Testis (tissue), 3 donors: Measurements from ENCODE around the gene SOCS7. TPM values are rescaled to one million over a fixed set of nuclear protein-coding genes. Genes with fewer than 3 reads are reported as not detected.

ENCODE experiments used
- DNase-seq: peaks from one replicate; pipeline ENCODE4 v3.0.0-alpha.2; 2019
- H3K27ac ChIP-seq, 2 donors: fragments of 200-600 bp; sonication (generic); one replicate each; pipeline ENCODE4 v1.5.1; 2019
- H3K27me3 ChIP-seq: fragments of 200-600 bp; sonication (generic); one replicate; pipeline ENCODE4 v1.5.1; 2019
- H3K36me3 ChIP-seq: fragments of 200-600 bp; sonication (generic); one replicate; pipeline ENCODE4 v1.5.1; 2017; ENCODE audit warnings: low read depth; ENCODE audit errors: missing control alignments
- H3K4me1 ChIP-seq: fragments of 200-600 bp; sonication (generic); one replicate; pipeline ENCODE4 v1.5.1; 2019
- H3K4me3 ChIP-seq, 2 donors: fragments of 200-600 bp; sonication (generic); one replicate each; pipeline ENCODE4 v1.5.1; 2017 to 2019
- H3K9me3 ChIP-seq: fragments of 200-600 bp; sonication (generic); one replicate; pipeline ENCODE4 v1.5.1; 2017
- CTCF ChIP-seq, 3 experiments: fragments of 450-650 bp in 2 of 3; fragments of 200-600 bp in 1 of 3; sonication (generic) in 1 of 3; IDR thresholded peaks; one replicate each; pipeline ENCODE4 v1.5.1; 2016 to 2019; ENCODE audit warnings: antibody characterized with exemption in 3 of 3, mild to moderate bottlenecking in 2 of 3, moderate library complexity in 1 of 3
- POLR2A ChIP-seq: fragments of 450-650 bp; IDR thresholded peaks from one replicate; pipeline ENCODE4 v1.6.1; 2017; ENCODE audit warnings: antibody characterized with exemption, mild to moderate bottlenecking, moderate library complexity
- WGBS, 2 donors: methylation state at CpG; one replicate each; pipeline ENCODE4 v1.1.5; 2018; 5-methylcytosine and 5-hydroxymethylcytosine counted together
- intact Hi-C: fragments of 100-400 bp; cut with DNase I; formaldehyde crosslinking; loops from one replicate; pipeline ENCODE4 v1.15.1; 2023; ENCODE audit warnings: low total_unique reads
- polyA plus RNA-seq: library from polyadenylated mRNA; stranded (reverse); fragments of 350-450 nt; fragmentation: Illumina TruSeq; extraction: RNeasy Lipid Tissue Mini Kit (QIAGEN cat#74804); gene quantifications from one replicate; pipeline ENCODE4 v1.2.3, GENCODE V29; 2014; ENCODE audit warnings: low read depth, low replicate concordance; ENCODE audit not compliant: insufficient read depth
- total RNA-seq, 2 donors: library from RNA; depleted of rRNA; stranded (reverse); fragments of >200 nt; gene quantifications; one replicate each; pipeline ENCODE4 v1.2.3, GENCODE V29; 2016

Gene SOCS7
- total and polyA plus RNA-seq, 3 donors from 2014 or later = 74.9 to 132 (median 132) TPM

- no peaks in the 10 kb centered on the region for H3K27me3 ChIP-seq
- H3K9me3 ChIP-seq = no peaks in the 10 kb centered on the region
- peak; percentile 82 for DNase-seq
- 41 to 84% methylated on average over 1 of the region's 1 CpG for WGBS, 2 donors
- peaks cover 15% of the 10 kb centered on the region for H3K4me1 ChIP-seq
- no peak for TF ChIP-seq CTCF (IDR thresholded peaks at IDR 0.05)
- no peak for TF ChIP-seq POLR2A
- no peaks in the 10 kb centered on the region for H3K36me3 ChIP-seq
- H3K27ac ChIP-seq = no peak overlapping the region
- H3K4me3 ChIP-seq = no peak overlapping the region
- intact Hi-C loops = no loop called here
These were observed 65.2 kb downstream of the SOCS7 start for GRCh38 chr17:38416840-38417209.

- H3K4me1 ChIP-seq = peaks cover 20% of the 10 kb centered on the region
- no peaks in the 10 kb centered on the region for H3K9me3 ChIP-seq
- TF ChIP-seq CTCF (IDR thresholded peaks at IDR 0.05) (no peak), POLR2A (no peak)
- no peaks in the 10 kb centered on the region for H3K27me3 ChIP-seq
- WGBS, 2 donors = 52 to 65% methylated on average over 8 to 11 of the region's 11 CpGs
- no peaks in the 10 kb centered on the region for H3K36me3 ChIP-seq
- DNase-seq = peak; percentile 94
- H3K4me3 ChIP-seq = no peak overlapping the region
- H3K27ac ChIP-seq = no peak overlapping the region
- intact Hi-C loops = no loop called here
These were observed 65.7 kb downstream of the SOCS7 start for GRCh38 chr17:38417210-38417951.

DNA sequence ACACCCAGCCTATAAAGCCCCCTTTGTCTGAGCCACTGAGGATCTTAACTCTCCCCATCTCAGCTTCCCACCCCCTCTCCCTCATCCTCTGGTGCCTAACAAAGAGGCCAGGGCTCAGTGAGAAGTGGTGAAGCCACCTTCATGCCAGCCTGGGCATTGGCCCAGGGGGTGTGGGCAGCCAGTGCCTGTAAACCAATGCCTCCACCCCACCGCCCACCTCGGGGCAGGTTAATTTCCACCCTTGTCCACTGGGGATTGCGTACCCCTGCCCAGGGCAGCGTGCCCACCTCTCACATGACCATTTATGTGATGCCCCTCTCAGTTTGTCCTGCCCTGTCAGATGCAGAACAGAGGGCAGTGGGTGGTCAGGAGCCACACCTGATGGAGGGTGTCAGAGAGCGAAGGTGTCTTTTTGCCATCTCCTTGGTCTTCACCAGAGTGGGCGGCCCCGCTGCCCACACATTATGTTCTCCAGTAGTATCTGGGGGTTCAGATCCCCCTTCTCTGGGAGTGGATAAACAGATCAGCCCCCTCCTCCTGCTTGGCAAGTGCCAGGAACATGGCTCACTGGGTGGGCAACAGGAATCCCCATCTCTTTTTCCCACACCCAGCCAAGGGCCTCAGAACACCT, 66.5 kb downstream of the SOCS7 start:
- no peak overlapping the region for H3K27ac ChIP-seq
- no peak for DNase-seq
- H3K27me3 ChIP-seq = no peaks in the 10 kb centered on the region
- intact Hi-C loops = no loop called here
- no peaks in the 10 kb centered on the region for H3K9me3 ChIP-seq
- WGBS, 2 donors = 60 to 78% methylated on average over 7 of the region's 7 CpGs
- no peak overlapping the region for H3K4me3 ChIP-seq
- no peak for TF ChIP-seq CTCF (IDR thresholded peaks at IDR 0.05)
- no peak for TF ChIP-seq POLR2A
- peaks cover 22% of the 10 kb centered on the region for H3K4me1 ChIP-seq
- no peaks in the 10 kb centered on the region for H3K36me3 ChIP-seq

- WGBS, 2 donors = 1% methylated on average over 16 to 56 of the region's 78 CpGs
- H3K9me3 ChIP-seq = no peaks in the 10 kb centered on the region
- H3K36me3 ChIP-seq = no peaks in the 10 kb centered on the region
- peak overlapping the region; percentile 36 to 54 for H3K4me3 ChIP-seq
- DNase-seq = no peak
- peaks cover 22% of the 10 kb centered on the region for H3K4me1 ChIP-seq
- intact Hi-C loops = no loop called here
- TF ChIP-seq CTCF (IDR thresholded peaks at IDR 0.05) (no peak), POLR2A (no peak)
- no peaks in the 10 kb centered on the region for H3K27me3 ChIP-seq
- H3K27ac ChIP-seq = no peak overlapping the region
These were observed 67.3 kb downstream of the SOCS7 start for GRCh38 chr17:38418693-38419507.
